Stimulated activated CD4-positive, alpha-beta T cell treated with anti-CD3 and anti-CD28 coated beads, Interleukin-4, amount 100 ng/mL, for 48 hours (primary cell): ENCODE results near the gene DEPDC5.
A peak's percentile ranks its signal among the peaks of the same experiment; 100 is the strongest.
"Not testable (repeated sequence)": the region's sequence is repeated elsewhere in the genome, so short reads cannot be mapped to it uniquely, and the experiment has no call there.

Experiments used
- DNase-seq, 2 donors: peaks; one replicate each; pipeline ENCODE4 v3.0.0-alpha.2; 2020; ENCODE audit warnings: low read depth in 2 of 2

Gene DEPDC5

GRCh38 chr22:31815383-31815814, 61.6 kb downstream of the DEPDC5 start:
- not testable (repeated sequence) for DNase-seq

GRCh38 chr22:31816750-31817149, 62.9 kb downstream of the DEPDC5 start:
- DNase-seq, result no peak

DNA sequence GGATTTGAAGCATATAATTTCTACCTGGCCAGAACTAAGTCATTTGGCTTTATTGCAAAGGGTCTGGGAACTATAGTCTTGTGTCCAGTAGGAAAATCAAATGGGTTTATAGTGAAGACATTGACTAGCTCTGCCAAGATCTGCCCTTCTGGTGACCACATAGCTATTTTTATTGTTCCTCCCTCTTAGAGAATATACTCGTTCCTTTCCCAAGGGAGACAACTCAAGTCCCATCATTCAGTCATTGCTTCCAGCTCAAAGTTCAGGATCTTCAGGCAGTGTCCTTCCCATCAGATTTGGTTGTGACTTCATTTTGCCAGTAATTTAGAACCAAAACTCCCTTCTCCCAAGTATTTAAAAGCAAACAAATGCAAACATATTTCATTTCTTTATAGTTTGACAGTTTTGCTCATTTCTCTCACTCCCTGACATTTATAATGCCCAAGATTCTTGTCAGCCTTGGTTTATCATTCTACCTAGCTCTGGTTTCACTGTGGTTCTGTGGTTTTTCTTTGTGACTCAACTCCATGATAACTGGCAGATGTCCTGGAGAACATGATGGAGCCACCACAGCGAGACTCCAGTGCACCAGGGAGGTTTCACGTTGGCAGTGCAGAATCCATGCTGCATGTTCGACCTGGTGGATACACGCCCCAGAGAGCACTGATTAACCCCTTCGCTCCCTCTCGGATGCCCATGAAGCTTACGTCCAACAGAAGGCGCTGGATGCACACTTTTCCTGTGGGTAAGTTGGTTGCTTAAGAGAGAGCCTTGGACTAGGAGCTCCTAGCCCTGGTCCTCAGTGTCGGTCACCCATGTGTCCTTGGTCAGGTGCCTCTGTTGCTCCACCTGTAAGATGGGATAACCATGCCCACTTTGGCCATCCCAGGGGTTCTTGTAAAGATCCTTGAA, 64.9 kb downstream of the DEPDC5 start:
- peak; percentile 19 to 45 for DNase-seq

- no peak for DNase-seq
Observed at GRCh38 chr22:31820655-31821054, 66.8 kb downstream of the DEPDC5 start.

GRCh38 chr22:31821572-31821971, 67.8 kb downstream of the DEPDC5 start:
- no peak for DNase-seq

DNA sequence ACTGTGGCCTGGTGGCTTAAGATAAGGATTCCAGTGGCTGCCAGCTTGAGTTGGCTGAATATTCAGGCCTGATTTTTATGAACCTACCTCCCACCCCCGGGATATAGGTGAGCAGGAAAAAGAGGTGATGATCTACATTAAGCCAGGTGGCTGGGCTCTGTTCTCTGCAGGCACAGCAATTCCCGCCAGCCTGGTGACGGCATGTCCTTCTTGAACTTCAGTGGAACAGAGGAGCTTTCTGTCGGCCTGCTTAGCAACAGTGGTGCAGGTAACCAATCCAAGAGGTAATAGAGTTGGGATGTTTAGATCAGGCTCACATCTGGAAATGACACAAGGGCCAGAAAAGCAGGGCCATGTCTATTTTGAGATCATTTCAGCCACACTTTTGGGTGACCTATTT, 68.7 kb downstream of the DEPDC5 start:
- DNase-seq, result no peak

- DNase-seq, result no peak
Observed at GRCh38 chr22:31825513-31825912, 71.7 kb downstream of the DEPDC5 start.

DNA sequence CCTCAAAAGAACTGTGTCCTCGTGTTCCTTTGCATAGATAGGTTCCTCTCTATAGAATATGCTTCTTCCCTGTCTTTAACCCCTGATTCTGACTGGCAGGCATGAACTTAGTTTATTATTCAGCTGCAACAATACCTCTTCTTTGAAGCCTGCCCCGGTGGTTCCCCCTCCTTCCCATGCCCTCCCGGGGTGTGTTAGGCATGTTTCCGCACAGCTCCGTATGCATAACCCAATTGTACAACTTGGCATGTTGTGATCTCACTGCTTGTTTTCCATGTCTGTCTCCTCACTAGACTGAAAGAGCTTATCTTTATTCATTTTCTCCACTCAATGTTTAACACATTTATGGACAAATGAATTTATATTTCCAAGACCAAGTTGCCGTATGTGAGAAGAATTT, 72.6 kb downstream of the DEPDC5 start:
- DNase-seq, result no peak

DNA sequence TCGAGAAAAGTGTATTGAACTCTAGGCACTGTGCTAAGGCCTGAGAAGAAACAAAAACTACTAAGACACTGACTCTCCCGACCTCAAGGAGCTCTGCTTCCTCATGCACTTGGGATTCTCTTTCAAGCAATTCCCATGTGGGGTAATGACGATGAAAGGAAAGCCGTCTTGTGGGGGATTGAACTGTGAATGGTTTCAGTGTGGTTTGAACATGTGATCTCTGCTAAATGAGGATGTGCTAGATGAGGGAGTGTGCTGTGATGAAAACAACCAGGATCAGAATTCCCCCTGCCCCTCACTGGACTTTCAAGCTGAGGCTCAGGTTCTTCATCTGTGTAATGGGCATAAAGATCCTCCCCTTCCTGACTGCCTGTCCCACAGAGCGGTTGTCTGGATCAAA, 74.9 kb downstream of the DEPDC5 start:
- no peak for DNase-seq

DNA sequence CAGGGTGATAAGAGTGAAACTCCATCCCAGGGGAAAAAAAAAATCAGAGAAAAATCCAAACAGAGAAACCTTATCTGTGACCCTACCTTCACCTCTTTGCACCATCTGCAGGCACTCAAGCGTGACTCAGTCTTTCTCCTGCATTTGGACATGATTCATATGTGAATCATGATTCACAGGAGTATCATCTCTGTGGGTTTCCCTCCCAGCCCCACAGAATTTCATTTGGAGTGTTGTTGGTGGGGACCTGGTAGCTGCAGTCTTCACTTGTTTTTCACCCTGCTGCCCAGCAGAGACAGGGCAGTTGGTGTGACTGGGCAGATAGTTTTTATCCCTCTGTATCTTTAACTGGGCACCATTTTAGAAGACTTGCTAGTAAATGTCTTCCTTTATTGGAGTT, 75.7 kb downstream of the DEPDC5 start:
- peak; percentile 32 to 54 for DNase-seq

GRCh38 chr22:31830721-31831070, 76.9 kb downstream of the DEPDC5 start:
- no peak for DNase-seq

GRCh38 chr22:31833930-31834329, 80.1 kb downstream of the DEPDC5 start:
- no peak for DNase-seq

GRCh38 chr22:31836010-31836409, 82.2 kb downstream of the DEPDC5 start:
- no peak for DNase-seq

DNA sequence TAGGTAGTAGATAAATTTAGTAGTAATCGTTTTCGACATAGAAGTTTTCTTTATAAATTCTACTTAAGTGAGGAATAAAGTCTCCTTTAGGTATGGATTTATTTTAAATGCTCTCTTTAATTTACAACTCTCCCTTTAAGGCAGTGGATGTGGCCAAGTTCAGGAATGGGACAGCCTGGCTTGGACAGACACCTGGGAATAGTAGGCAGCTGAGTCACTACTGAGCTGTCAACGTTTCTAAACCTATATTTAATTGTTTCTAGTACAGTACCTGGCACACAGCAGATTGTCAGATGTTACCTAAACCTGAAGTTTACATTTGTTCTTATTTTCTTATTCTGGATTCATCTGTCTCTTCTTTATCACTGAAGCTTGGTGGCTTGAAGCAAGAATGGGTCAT, 85.1 kb downstream of the DEPDC5 start:
- no peak for DNase-seq

DNA sequence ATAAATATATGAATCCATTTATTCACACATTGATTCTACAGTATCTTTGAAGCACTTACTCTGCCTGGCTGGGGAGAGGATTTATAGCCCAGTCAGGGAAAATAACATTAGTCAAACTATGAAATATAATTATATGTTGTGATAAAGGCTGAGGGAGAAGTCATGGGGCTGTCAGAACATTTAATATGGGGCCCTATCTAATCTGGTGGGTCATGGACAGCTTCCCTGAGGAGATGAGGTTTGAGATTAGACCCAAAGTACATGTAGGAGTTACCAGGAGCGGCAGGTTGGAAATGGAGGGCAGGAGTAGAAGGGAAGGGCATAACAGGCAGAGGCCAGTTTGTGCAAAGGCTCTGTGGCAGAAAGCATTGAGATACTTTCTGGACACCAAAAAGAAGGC, 86.2 kb downstream of the DEPDC5 start:
- DNase-seq, result no peak

DNA sequence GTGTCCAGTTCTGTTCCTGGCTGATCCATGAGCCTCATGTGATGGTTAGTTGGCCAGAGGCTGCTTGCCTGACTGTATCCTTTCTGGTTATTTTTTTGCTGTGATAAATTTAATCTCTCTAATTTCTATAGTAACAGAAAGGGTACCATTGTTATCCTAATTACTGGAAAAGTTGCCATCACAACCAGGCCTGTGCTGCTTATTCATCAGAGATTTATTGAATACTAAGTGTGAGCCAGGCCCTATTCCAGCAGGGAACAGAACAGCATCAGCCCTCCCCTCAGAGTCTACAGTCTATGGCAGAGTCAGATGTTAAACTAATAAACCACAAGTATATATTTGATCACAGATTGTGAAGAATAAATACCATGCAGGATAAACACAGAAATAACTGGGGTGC, 86.8 kb downstream of the DEPDC5 start:
- no peak for DNase-seq

DNA sequence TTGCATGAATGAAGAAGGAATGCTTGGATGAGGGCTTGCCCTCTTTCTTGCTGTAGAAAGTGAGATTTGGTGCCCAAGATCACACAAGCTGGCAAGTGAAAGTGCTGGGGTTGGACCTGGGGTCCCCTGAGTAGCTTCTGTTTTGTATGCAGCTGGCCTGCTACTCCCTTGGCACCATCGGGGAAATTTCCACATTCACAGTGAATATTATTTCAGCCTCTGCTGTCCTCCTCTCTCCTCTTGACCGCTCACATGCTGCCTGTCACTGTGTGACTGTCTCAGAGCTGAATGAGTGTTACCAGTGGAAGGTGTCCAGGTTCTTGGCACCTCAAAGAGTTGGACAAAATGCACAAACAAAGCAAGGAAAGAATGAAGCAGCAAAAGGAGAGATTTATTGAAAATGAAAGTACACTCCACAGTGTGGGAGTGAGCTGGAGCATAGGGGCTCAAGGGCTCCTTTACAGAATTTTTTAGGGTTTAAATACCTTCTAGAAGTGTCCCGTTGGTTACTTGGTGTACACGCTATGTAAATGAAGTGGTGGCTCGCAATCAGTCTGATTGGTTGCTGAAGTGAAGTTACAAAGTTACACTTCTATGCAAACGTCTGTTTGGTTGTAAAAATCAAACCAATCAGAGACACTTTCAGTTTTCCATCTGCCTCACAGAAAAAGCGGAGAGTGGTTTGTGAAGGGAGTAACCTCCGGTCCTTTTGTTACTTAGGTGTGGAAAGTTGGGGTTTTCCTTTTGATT, 87.4 kb downstream of the DEPDC5 start:
- no peak for DNase-seq

GRCh38 chr22:31843526-31843925, 89.7 kb downstream of the DEPDC5 start:
- no peak for DNase-seq

DNA sequence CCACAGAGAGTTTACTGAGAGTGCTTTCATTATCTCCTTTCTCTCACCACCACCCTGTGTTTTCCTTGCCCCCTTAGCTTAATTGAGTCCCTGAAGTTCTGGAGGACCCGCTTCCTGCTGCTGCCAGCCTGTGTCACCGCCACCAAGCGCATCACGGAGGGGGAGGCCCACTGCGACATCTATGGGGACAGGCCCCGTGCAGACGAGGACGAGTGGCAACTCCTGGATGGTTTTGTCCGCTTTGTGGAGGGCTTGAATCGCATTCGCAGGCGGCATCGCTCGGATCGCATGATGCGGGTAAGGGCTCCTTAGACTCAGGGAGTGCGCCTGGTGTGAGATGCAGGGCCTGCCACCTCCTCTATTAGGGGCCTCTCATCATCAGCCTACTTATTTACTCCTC, 91.1 kb downstream of the DEPDC5 start:
- no peak for DNase-seq

- DNase-seq, result no peak
Observed at GRCh38 chr22:31846161-31847115, 92.6 kb downstream of the DEPDC5 start.

DNA sequence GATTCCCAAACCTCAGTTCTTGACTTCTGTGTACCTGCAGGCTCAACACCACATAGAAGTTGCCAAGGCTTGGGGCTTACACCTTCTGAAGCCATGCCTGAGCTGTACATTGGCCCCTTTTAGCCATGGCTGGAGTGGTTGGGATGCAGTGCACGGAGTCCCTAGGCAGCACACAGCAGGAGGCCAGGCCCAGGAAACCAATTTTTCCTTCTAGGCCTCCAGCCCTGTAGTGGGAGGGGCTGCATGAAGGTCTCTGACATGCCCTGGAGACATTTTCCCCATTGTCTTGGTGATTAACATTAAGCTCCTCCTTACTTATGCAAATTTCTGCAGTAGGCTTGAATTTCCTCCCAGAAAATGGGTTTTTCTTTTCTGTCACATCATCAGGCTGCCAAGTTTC, 94.6 kb downstream of the DEPDC5 start:
- no peak for DNase-seq

GRCh38 chr22:31850135-31850534, 96.3 kb downstream of the DEPDC5 start:
- no peak for DNase-seq
